OCI-LY7 (cell line): ENCODE measurements around the gene PCBD1.

Experiments used
- CTCF ChIP-seq: fragments of 200-600 bp; sonication (generic); conservative IDR thresholded peaks from 2 replicates; pipeline ENCODE4 v1.5.1; 2014; ENCODE audit warnings: mild to moderate bottlenecking, antibody characterized with exemption, low read length, moderate library complexity, mixed read lengths
- EZH2phosphoT487 ChIP-seq: fragments of 200-600 bp; sonication (generic); IDR thresholded peaks from 2 replicates; pipeline ENCODE4 v1.6.1; 2018; ENCODE audit warnings: low read depth, borderline replicate concordance, mild to moderate bottlenecking, mixed run types, antibody characterized with exemption, low read length, moderate library complexity, mixed read lengths

- no peak for TF ChIP-seq EZH2phosphoT487
- TF ChIP-seq CTCF = no peak
Observed at GRCh38 chr10:70935125-70935625, 46.8 kb upstream of the PCBD1 start.
